ENCODE measurements around the gene IRX4. TPM values are rescaled to one million over a fixed set of nuclear protein-coding genes. Genes with fewer than 3 reads are reported as not detected.

IRX4 gene
- total and polyA plus RNA-seq, 9 of the 15 experiments (the other 6 are each of a cell fraction or from before 2014, with no cell fraction given): not detected

- TF ChIP-seq ZNF609 (CRISPR knock-in tag; IDR thresholded peaks at IDR 0.05; ENCODE audit: borderline replicate concordance): no peak
- no peak for TF ChIP-seq CBX2 (IDR thresholded peaks at IDR 0.05; ENCODE audit: insufficient read depth, low read length, poor library complexity, severe bottlenecking)
- no peak for TF ChIP-seq EWSR1 (IDR thresholded peaks at IDR 0.05; ENCODE audit: borderline replicate concordance, low read depth, partially characterized antibody)
- TF ChIP-seq GABPB2 (CRISPR knock-in tag; conservative IDR thresholded peaks at IDR 0.05): no peak
- TF ChIP-seq CTBP1 (IDR thresholded peaks at IDR 0.05; ENCODE audit: borderline replicate concordance): no peak
- no peak for TF ChIP-seq FIP1L1 (IDR thresholded peaks at IDR 0.05; ENCODE audit: low read depth, low read length, poor library complexity, severe bottlenecking)
- TF ChIP-seq, protein P1, sequence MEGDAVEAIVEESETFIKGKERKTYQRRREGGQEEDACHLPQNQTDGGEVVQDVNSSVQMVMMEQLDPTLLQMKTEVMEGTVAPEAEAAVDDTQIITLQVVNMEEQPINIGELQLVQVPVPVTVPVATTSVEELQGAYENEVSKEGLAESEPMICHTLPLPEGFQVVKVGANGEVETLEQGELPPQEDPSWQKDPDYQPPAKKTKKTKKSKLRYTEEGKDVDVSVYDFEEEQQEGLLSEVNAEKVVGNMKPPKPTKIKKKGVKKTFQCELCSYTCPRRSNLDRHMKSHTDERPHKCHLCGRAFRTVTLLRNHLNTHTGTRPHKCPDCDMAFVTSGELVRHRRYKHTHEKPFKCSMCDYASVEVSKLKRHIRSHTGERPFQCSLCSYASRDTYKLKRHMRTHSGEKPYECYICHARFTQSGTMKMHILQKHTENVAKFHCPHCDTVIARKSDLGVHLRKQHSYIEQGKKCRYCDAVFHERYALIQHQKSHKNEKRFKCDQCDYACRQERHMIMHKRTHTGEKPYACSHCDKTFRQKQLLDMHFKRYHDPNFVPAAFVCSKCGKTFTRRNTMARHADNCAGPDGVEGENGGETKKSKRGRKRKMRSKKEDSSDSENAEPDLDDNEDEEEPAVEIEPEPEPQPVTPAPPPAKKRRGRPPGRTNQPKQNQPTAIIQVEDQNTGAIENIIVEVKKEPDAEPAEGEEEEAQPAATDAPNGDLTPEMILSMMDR (IDR thresholded peaks at IDR 0.05 in 2 of 3, conservative IDR thresholded peaks at IDR 0.05 in 1 of 3; ENCODE audit: insufficient read depth in 2 of 3, low read depth in 1 of 3, low read length in 3 of 3): no peak
- TF ChIP-seq SMAD2 (IDR thresholded peaks at IDR 0.05; ENCODE audit: low read depth, low read length): no peak
Observed at GRCh38 chr5:1857256-1857600, 25.5 kb downstream of the IRX4 start (continued).

Measured in K562 (cell line).